Spinal cord (tissue), 10 donors: Measurements from ENCODE around the gene CACNG7. TPM values are rescaled to one million over a fixed set of nuclear protein-coding genes. Genes with fewer than 3 reads are reported as not detected.

Experiments
- DNase-seq, 6 donors: peaks; one replicate each; pipeline versions ENCODE4 v3.0.0 to v3.0.0-alpha.2; 2013 to 2015; ENCODE audit warnings: low spot score in 6 of 6, low read depth in 4 of 6
- H3K27ac ChIP-seq: one replicate; pipeline ENCODE4 v1.5.1; 2013; ENCODE audit warnings: low read depth, low read length, control low read depth
- H3K27me3 ChIP-seq: one replicate; pipeline ENCODE4 v1.6.1; 2013; ENCODE audit warnings: low read length; ENCODE audit not compliant: control insufficient read depth, insufficient read depth
- H3K36me3 ChIP-seq: one replicate; pipeline ENCODE4 v1.6.1; 2013; ENCODE audit warnings: low read length; ENCODE audit not compliant: control insufficient read depth, insufficient read depth
- H3K4me1 ChIP-seq: one replicate; pipeline ENCODE4 v1.6.1; 2013; ENCODE audit warnings: low read length; ENCODE audit not compliant: control insufficient read depth, insufficient read depth
- H3K4me3 ChIP-seq: one replicate; pipeline ENCODE4 v1.5.1; 2013; ENCODE audit warnings: low read depth, low read length, control low read depth
- H3K9me3 ChIP-seq: one replicate; pipeline ENCODE4 v1.6.1; 2013; ENCODE audit warnings: low read length; ENCODE audit not compliant: control insufficient read depth, insufficient read depth
- WGBS: methylation state at CpG from one replicate; pipeline ENCODE4 v1.1.5; 2013; ENCODE audit warnings: missing lambda C conversion rate; ENCODE audit not compliant: insufficient coverage; 5-methylcytosine and 5-hydroxymethylcytosine counted together
- polyA plus RNA-seq, 2 donors: library from polyadenylated mRNA; unstranded; fragments of 120-200 nt; gene quantifications; one replicate each; pipeline ENCODE4 v1.2.1, GENCODE V29; 2013; ENCODE audit not compliant: insufficient read length in 2 of 2
- total RNA-seq, 2 donors: library from RNA; depleted of rRNA in 1 of 2; stranded (reverse); fragments of 120-200 nt in 1 of 2; fragments of >200 nt in 1 of 2; gene quantifications; one replicate each; pipeline versions ENCODE4 v1.2.3 to v1.2.4, GENCODE V29; 2013 to 2014
- donor health status: healthy.

CACNG7 gene
- total and polyA plus RNA-seq, 4 donors, result 5.1 to 139 (median 69.1) TPM

DNA sequence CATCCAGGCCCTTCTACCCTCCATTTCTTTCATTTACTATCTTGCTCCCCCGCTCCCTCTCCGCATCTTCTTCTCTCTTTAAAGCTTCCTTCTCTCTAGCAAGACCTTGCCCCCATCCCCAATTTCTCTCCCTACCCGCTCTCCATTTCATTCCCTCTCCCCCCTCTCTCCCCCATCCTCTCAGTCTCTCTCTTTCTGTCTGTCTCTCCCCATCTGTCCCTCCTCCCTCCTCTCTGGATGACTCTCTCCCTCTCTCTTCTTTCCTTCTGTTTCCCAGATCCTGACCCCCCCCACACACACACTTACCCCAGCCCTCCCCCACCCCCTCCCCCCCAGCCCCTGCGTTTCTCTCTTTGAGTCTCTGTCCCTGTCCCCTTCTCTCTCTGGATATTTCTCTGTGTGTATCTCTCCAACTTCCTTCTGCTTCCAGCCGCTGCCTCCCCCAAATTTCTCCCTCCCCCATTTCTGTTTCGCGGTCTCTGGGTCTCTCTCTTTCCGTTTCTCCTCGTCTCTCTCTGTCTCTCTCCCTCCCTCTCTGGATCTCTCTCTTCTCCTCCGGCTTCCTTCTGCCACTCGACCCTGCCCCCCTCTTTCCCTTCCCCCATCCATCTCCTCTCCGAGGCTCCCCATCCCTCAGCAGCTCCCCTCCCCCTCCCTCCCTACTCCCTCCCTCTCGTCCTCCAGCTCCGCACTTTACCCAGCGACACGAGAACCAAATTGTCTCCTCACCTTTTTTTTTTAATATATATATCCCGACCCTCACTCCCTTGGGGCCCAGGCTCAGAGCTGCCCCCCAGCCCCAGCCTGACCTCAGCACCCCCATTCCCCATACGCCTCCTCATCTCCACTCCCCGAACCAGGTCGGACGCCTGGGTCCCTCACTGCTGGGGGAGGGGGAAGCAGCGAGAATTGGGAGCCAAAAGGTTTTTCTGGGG, 50.0 kb downstream of the CACNG7 start:
- Histone ChIP-seq H3K9me3 (no peaks in the 10 kb centered on the region), H3K36me3 (peaks cover 10% of the 10 kb centered on the region), H3K27ac (no peak overlapping the region), H3K4me1 (peaks cover 37% of the 10 kb centered on the region), H3K4me3 (peak overlapping the region; percentile 12), H3K27me3 (peaks cover 31% of the 10 kb centered on the region)
- 0% methylated on average over 11 of the region's 22 CpGs for WGBS
- peak in 2 of 6 donors; percentile 81 to 87 for DNase-seq

DNA sequence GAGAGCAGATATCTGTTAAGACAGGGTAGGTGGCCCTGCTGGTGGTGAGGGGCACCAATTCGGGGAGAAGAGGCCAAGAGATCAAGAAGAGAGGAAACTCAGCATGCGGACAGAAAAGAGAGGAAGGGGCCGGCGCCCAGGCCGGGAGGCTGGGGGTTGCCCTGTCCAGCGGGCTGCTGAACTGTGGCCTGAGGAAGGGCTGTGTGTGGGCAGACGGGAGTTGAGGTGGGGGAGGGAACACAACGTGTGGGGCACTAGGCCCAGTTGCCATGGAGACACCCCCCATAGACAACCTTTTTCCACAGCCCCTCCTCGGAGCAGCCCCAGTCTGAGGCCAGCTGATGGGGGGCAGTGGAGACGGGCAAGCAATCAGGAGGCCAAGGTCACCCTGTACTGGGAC, 51.1 kb downstream of the CACNG7 start:
- Histone ChIP-seq H3K9me3 (no peaks in the 10 kb centered on the region), H3K4me3 (no peak overlapping the region), H3K36me3 (peaks cover 14% of the 10 kb centered on the region), H3K27me3 (peaks cover 34% of the 10 kb centered on the region), H3K4me1 (peaks cover 37% of the 10 kb centered on the region), H3K27ac (no peak overlapping the region)
- peak in 1 of 6 donors; percentile 43 for DNase-seq
- 12% methylated on average over 7 of the region's 10 CpGs for WGBS

DNA sequence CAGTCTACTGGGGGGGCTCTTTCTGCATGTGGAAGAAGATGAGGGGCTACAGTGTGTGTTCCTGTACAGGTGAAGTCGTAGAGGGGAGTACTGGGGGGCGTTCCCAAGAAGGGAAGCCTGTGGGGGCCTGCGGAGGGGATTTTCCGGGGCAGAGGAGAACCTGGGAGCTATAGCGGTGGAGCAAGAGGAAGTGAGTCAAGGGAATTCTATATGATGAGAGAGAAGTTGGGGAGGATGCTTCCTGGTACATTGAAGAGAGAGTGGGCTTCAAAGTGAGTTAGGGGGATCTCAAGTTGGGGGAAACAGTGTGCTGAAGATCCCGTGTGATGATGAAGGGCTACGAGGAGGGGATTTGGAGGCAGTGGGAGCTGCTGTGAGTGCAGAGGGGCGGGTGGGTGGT, 51.8 kb downstream of the CACNG7 start:
- H3K27me3 ChIP-seq, result peaks cover 34% of the 10 kb centered on the region
- 24% methylated on average over 8 of the region's 8 CpGs for WGBS

DNA sequence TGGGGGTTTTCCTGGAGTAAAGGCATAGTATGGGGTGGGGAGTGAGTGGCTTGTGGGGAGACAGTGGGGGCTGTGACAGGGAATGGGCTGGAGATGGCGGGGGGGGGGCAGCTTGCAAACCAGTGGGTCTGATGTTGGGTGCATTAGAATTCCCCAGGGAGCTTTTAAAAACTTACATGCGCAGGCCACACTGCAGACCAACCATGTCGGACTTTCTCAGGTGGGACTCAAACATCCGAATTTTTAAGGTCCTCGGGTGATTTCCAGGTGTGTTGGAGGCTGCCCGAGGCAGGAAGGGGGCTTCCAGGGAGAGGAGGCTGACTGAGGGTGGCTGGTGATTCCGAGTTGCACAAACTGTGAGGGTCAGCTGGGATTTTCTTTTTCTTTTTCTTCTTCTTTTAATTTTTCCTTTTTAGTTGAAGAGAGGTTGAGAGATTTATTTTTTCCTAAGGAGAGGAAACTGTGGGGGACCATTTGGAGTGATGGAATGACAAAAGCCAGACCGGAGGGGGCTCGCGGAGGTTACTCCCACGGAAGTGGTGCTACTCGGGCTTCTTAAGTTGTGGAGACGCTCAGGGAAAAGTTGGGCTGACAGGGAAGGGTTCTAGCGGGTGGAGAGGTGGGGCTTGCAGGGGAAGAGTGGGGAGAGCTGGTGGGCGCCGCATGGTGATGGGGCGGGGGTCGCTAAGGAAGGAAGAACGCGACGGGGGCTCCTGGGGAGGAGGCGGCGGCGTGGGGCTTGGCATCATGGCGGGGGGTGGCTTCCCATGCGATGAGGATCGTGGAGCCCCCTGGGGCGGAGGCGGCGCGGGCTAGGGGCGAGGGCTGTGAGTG, 52.7 kb downstream of the CACNG7 start:
- H3K4me3 ChIP-seq, result peak overlapping the region; percentile 16
- no peak for DNase-seq
- H3K9me3 ChIP-seq, result no peaks in the 10 kb centered on the region
- peaks cover 37% of the 10 kb centered on the region for H3K4me1 ChIP-seq
- H3K27me3 ChIP-seq, result peaks cover 34% of the 10 kb centered on the region
- H3K36me3 ChIP-seq, result peaks cover 22% of the 10 kb centered on the region
- 2% methylated on average over 24 of the region's 32 CpGs for WGBS
- H3K27ac ChIP-seq, result no peak overlapping the region

More for the DNA sequence above, 51.8 kb downstream of the CACNG7 start:
- DNase-seq, result no peak
- no peak overlapping the region for H3K4me3 ChIP-seq
- peaks cover 37% of the 10 kb centered on the region for H3K4me1 ChIP-seq
- peaks cover 17% of the 10 kb centered on the region for H3K36me3 ChIP-seq
- no peak overlapping the region for H3K27ac ChIP-seq
- no peaks in the 10 kb centered on the region for H3K9me3 ChIP-seq

DNA sequence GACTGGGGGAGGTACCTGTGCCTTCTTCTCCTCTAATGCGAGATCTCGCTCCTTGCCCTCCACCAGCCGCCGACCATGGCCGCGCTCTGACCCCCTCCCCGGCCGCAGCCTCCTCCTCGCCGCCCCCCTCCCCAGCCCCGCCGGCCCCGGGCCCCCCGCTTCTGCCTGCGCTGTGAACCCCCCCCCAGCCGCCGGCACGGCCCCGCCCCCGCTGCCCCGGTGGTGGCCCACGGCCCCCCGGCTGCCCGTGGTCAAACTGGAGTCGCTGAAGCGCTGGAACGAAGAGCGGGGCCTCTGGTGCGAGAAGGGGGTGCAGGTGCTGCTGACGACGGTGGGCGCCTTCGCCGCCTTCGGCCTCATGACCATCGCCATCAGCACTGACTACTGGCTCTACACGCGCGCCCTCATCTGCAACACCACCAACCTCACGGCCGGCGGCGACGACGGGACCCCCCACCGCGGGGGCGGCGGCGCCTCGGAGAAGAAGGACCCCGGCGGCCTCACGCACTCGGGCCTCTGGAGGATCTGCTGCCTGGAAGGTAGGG, 53.9 kb downstream of the CACNG7 start, which contains the start of gene CACNG8:
Gene CACNG8, plus strand, starts transcription at position 51 of the 545 bp plus-strand sequence.
- Histone ChIP-seq H3K27ac (no peak within 1 kb of the TSS), H3K4me3 (peak within 1 kb of the TSS; percentile 16)

DNA sequence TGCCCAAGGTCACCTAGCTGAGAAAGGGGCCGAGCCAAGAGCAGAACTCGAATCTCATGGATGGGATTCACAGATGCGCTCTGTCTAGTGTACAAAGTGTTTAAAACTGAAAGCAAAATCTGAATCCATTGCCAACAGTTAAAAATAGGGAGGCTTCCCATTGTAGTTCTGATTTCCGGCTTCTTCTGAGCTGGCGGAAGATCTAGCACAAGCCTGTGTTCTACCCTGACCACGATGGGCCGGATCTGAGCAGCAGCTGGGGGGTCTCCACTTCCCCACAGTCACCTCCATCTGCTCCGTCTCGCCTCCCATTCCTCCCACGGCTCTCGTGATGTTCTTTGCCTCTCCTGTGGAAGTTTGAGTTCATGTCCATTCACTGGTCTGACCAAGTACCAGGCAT, 56.0 kb downstream of the CACNG7 start:
- WGBS, result 95% methylated on average over 7 of the region's 11 CpGs
- DNase-seq, result no peak
- H3K4me3 ChIP-seq, result no peak overlapping the region
- H3K9me3 ChIP-seq, result no peaks in the 10 kb centered on the region
- peaks cover 24% of the 10 kb centered on the region for H3K27me3 ChIP-seq
- peaks cover 23% of the 10 kb centered on the region for H3K4me1 ChIP-seq
- no peak overlapping the region for H3K27ac ChIP-seq
- peaks cover 31% of the 10 kb centered on the region for H3K36me3 ChIP-seq

More for the DNA sequence above, 53.9 kb downstream of the CACNG7 start, which contains the start of gene CACNG8:
- Histone ChIP-seq H3K9me3 (no peaks in the 10 kb centered on the region), H3K27me3 (peaks cover 30% of the 10 kb centered on the region), H3K4me1 (peaks cover 36% of the 10 kb centered on the region), H3K36me3 (peaks cover 23% of the 10 kb centered on the region)
- 2% methylated on average over 40 of the region's 55 CpGs for WGBS
- DNase-seq, result no peak

DNA sequence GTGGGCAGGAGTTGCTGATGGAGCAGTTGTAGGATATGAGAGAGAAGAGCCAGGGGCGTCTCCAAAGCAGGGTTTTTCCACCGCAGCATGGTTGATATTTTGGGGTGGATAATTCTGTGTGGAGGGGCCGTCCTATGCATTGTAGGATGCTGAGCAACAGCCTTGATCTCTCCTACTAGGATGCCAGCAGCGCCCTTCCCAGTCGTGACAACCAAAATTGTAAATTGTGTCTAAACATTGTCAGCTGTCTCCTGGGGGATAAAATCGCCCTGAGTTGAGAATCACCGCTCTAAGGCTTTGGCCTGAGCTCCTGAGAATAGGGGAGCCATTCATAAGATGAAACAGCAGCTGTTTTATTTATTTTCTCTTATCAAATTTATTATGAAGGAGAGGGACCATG, 57.9 kb downstream of the CACNG7 start:
- H3K4me1 ChIP-seq, result peaks cover 9% of the 10 kb centered on the region
- no peaks in the 10 kb centered on the region for H3K9me3 ChIP-seq
- no peak overlapping the region for H3K27ac ChIP-seq
- H3K27me3 ChIP-seq, result peaks cover 9% of the 10 kb centered on the region
- no peak overlapping the region for H3K4me3 ChIP-seq
- WGBS, result 69% methylated on average over 5 of the region's 7 CpGs
- peaks cover 38% of the 10 kb centered on the region for H3K36me3 ChIP-seq
- DNase-seq, result no peak

DNA sequence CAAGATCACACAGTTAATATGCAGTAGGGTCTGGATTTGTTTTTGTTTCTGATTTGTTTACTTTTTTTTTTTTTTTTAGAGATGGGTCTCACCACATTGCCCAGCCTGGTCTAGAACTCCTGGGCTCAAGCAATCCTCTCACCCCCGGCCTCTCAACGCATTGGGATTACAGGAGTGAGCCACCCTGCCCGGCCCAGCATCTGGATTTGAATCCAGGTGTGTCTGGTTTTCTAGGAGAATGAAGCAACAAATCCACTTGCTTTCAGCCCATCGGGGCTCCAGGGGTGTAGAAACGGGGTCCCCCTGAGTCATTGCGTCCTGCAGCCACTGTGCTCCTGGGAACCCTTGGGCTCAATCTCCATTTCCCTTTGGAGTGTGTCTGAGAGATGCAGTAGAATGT, 60.3 kb downstream of the CACNG7 start:
- Histone ChIP-seq H3K27ac (no peak overlapping the region), H3K4me3 (no peak overlapping the region), H3K27me3 (peaks cover under 1% of the 10 kb centered on the region), H3K36me3 (peaks cover 29% of the 10 kb centered on the region), H3K4me1 (no peaks in the 10 kb centered on the region), H3K9me3 (no peaks in the 10 kb centered on the region)
- WGBS, result 93% methylated on average over 4 of the region's 6 CpGs
- no peak for DNase-seq

DNA sequence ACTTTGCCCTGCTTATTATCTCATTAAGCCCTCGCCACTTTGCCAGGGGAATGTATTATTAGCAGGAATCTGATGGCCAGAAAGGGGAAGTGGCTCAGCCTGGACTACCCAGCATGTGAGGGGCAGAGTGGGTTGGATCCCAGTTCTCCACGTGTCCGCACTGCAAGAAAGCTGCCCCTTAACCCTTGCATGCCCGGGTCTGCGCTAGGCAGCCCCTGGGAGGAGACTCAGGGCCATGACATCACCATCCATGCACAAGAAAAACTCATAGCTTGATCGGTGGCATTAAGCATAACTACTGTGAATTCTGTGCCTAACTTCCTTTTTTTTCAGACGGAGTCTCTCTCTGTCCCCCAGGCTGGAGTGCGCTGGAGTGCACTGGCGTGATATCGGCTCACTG, 62.6 kb downstream of the CACNG7 start:
- no peaks in the 10 kb centered on the region for H3K9me3 ChIP-seq
- WGBS, result 73% methylated on average over 10 of the region's 10 CpGs
- H3K4me3 ChIP-seq, result no peak overlapping the region
- no peak for DNase-seq
- H3K4me1 ChIP-seq, result no peaks in the 10 kb centered on the region
- no peak overlapping the region for H3K27ac ChIP-seq
- no peaks in the 10 kb centered on the region for H3K27me3 ChIP-seq
- peaks cover 23% of the 10 kb centered on the region for H3K36me3 ChIP-seq
